Measurements from ENCODE around the gene P4HA1. TPM values are rescaled to one million over a fixed set of nuclear protein-coding genes. Genes with fewer than 3 reads are reported as not detected.
A peak's percentile ranks its signal among the peaks of the same experiment; 100 is the strongest.

Gene P4HA1
- total and polyA plus RNA-seq, 2 donors (not counting 3 experiments of a cell fraction or from before 2014, with no cell fraction given): 14.3 to 29.1 TPM

DNA sequence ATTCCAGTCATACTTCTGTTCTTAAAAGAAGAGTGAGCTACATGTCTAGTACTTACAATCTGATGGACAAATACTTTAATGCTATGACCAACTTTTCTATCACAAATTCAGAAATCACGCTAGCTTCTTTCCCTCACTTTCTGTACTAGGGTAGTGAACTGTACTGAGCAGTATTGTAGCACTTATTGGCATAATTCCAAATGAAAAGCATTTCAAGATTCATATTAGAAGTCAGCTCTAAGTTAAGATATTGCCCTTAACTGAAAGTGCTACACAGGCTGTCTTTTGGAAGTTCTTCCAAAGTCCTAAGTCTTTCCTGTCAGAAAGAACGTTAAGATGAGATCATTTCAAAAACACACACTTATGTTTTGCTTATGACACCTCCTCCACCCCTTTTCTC is 13.4 kb downstream of the P4HA1 start:
- Histone ChIP-seq H3K79me2 (ENCODE audit: control insufficient read depth, insufficient read depth, low read length) (peaks cover 35% of the 10 kb centered on the region), H4K20me1 (replicated peaks; ENCODE audit: control insufficient read depth, extremely low read depth, insufficient read depth, low read length) (no peaks in the 10 kb centered on the region)
- peak; percentile 69 for FAIRE-seq

More for the DNA sequence above, 13.4 kb downstream of the P4HA1 start:
- TF ChIP-seq MYC (IDR thresholded peaks at IDR 0.05; ENCODE audit: low read depth, low read length): no peak
- no peak for TF ChIP-seq GATA2 (IDR thresholded peaks at IDR 0.05; ENCODE audit: insufficient read depth, insufficient read length, low read depth, low read length)
- TF ChIP-seq, protein P1, sequence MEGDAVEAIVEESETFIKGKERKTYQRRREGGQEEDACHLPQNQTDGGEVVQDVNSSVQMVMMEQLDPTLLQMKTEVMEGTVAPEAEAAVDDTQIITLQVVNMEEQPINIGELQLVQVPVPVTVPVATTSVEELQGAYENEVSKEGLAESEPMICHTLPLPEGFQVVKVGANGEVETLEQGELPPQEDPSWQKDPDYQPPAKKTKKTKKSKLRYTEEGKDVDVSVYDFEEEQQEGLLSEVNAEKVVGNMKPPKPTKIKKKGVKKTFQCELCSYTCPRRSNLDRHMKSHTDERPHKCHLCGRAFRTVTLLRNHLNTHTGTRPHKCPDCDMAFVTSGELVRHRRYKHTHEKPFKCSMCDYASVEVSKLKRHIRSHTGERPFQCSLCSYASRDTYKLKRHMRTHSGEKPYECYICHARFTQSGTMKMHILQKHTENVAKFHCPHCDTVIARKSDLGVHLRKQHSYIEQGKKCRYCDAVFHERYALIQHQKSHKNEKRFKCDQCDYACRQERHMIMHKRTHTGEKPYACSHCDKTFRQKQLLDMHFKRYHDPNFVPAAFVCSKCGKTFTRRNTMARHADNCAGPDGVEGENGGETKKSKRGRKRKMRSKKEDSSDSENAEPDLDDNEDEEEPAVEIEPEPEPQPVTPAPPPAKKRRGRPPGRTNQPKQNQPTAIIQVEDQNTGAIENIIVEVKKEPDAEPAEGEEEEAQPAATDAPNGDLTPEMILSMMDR (IDR thresholded peaks at IDR 0.05; ENCODE audit: extremely low read depth in 1 of 2, insufficient read depth in 1 of 2, low read depth in 1 of 2, low read length in 2 of 2): no peak
- TF ChIP-seq EZH2 (IDR thresholded peaks at IDR 0.05; ENCODE audit: borderline replicate concordance, low read depth, low read length, severe bottlenecking): no peak
- TF ChIP-seq POLR2AphosphoS5 (IDR thresholded peaks at IDR 0.05; ENCODE audit: insufficient read depth, low read depth, low read length): no peak
- no peak for TF ChIP-seq FOS (IDR thresholded peaks at IDR 0.05; ENCODE audit: borderline replicate concordance, insufficient read depth, low read length)
- no peak for TF ChIP-seq POLR2A (IDR thresholded peaks at IDR 0.05; ENCODE audit: low read depth, low read length)
- TF ChIP-seq, protein P2, sequence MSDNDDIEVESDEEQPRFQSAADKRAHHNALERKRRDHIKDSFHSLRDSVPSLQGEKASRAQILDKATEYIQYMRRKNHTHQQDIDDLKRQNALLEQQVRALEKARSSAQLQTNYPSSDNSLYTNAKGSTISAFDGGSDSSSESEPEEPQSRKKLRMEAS (IDR thresholded peaks at IDR 0.05; ENCODE audit: insufficient read depth, insufficient read length): no peak
- no peak for TF ChIP-seq JUN (IDR thresholded peaks at IDR 0.05; ENCODE audit: borderline replicate concordance, insufficient read depth, insufficient read length, low read depth)
- Histone ChIP-seq H3K9me3 (replicated peaks; ENCODE audit: control insufficient read depth, insufficient read depth, low read length) (no peaks in the 10 kb centered on the region), H3K9me1 (replicated peaks; ENCODE audit: control insufficient read depth, extremely low read depth, insufficient read depth, low read length) (no peaks in the 10 kb centered on the region), H3K27ac (ENCODE audit: insufficient read depth, low read depth, low read length) (no peak overlapping the region), H3K4me3 (replicated peaks in 1 of 3; ENCODE audit: insufficient read depth in 1 of 3, low read depth in 1 of 3, low read length in 3 of 3) (no peak overlapping the region), H3K36me3 (ENCODE audit: control insufficient read depth in 2 of 2, extremely low read depth in 1 of 2, insufficient read depth in 2 of 2, low read length in 2 of 2) (no peaks in the 10 kb centered on the region), H3K4me1 (ENCODE audit: control insufficient read depth, extremely low read depth, insufficient read depth, low read length) (peaks cover 7% of the 10 kb centered on the region), H3K27me3 (ENCODE audit: control insufficient read depth in 2 of 2, insufficient read depth in 2 of 2, low read length in 2 of 2) (no peaks in the 10 kb centered on the region), H3K9ac (replicated peaks; ENCODE audit: extremely low read depth, insufficient read depth, low read length) (no peak overlapping the region), H2AFZ (ENCODE audit: low read depth, low read length) (no peak overlapping the region), H3K4me2 (ENCODE audit: insufficient read depth, low read length) (peak overlapping the region; percentile 17)
- peak; percentile 44 for DNase-seq (ENCODE audit: low read depth, low spot score)
- dilution Hi-C loops (cut with MboI; ENCODE audit: extremely low pct_ligation_motif_present, low sequenced_read_pairs) (no loop called here), intact Hi-C loops (cut with micrococcal nuclease) (no loop called here)
- no TSS peak for BruUV-seq (replicated peaks)
- CTCF ChIA-PET: interaction anchor here (0.6 to 2.3 kb wide), 4 partner anchors 8 to 22 kb away, joined by 3 to 6 read pairs (median 4); no protein-coding TSS in a partner anchor
- POLR2A ChIA-PET: interaction anchor here (2.3 kb wide), 1 partner anchor 13 kb away, joined by 18 read pairs; the partner anchor contains the start of gene P4HA1

Measured in endothelial cell of umbilical vein (primary cell).